Smooth muscle cell (in vitro differentiated cells): ENCODE data around the gene SNAP47. TPM values are rescaled to one million over a fixed set of nuclear protein-coding genes. Genes with fewer than 3 reads are reported as not detected.

Source experiments
- DNase-seq: peaks from one replicate; lab custom pipeline; 2025; ENCODE audit not compliant: unreplicated experiment; lab: John Stamatoyannopoulos, UW
- H2AFZ ChIP-seq: fragments of 200-600 bp; sonication (generic); 2 replicates; pipeline ENCODE4 v1.6.0; 2016; ENCODE audit warnings: antibody characterized with exemption, low read depth, mild to moderate bottlenecking
- H3F3A ChIP-seq: fragments of 200-600 bp; sonication (generic); 2 replicates; pipeline ENCODE4 v1.6.0; 2017; ENCODE audit warnings: antibody characterized with exemption, low read depth
- H3K27ac ChIP-seq: fragments of 200-600 bp; sonication (generic); 2 replicates; pipeline ENCODE4 v1.5.1; 2016; ENCODE audit warnings: low read depth, mild to moderate bottlenecking
- H3K27me3 ChIP-seq: fragments of 200-600 bp; sonication (generic); 2 replicates; pipeline ENCODE4 v1.6.1; 2016; ENCODE audit warnings: low read depth, mild to moderate bottlenecking
- H3K36me3 ChIP-seq: fragments of 200-600 bp; sonication (generic); 2 replicates; pipeline ENCODE4 v1.5.1; 2016; ENCODE audit warnings: low read depth
- H3K4me1 ChIP-seq: fragments of 200-600 bp; sonication (generic); 2 replicates; pipeline ENCODE4 v1.5.1; 2016; ENCODE audit warnings: low read depth
- H3K4me2 ChIP-seq: fragments of 200-600 bp; sonication (generic); 2 replicates; pipeline ENCODE4 v1.6.0; 2016; ENCODE audit warnings: mild to moderate bottlenecking
- H3K4me3 ChIP-seq: fragments of 200-600 bp; sonication (generic); 2 replicates; pipeline ENCODE4 v1.5.1; 2016; ENCODE audit warnings: mild to moderate bottlenecking
- H3K79me2 ChIP-seq: fragments of 200-600 bp; sonication (generic); 2 replicates; pipeline ENCODE4 v1.6.0; 2016; ENCODE audit warnings: low read depth, mild to moderate bottlenecking
- H3K9ac ChIP-seq: fragments of 200-600 bp; sonication (generic); 2 replicates; pipeline ENCODE4 v1.6.0; 2016; ENCODE audit warnings: low read depth
- H3K9me3 ChIP-seq: fragments of 200-600 bp; sonication (generic); replicated peaks from 2 replicates; pipeline ENCODE4 v1.5.1; 2016; ENCODE audit warnings: low read depth
- H4K20me1 ChIP-seq: fragments of 200-600 bp; sonication (generic); 2 replicates; pipeline ENCODE4 v1.6.0; 2016; ENCODE audit warnings: low read depth
- CTCF ChIP-seq: fragments of 200-600 bp; sonication (generic); IDR thresholded peaks from 2 replicates; pipeline ENCODE4 v1.5.1; 2017; ENCODE audit warnings: borderline replicate concordance, mild to moderate bottlenecking, antibody characterized with exemption; ENCODE audit not compliant: insufficient read depth, poor library complexity, severe bottlenecking
- WGBS: methylation state at CpG from one replicate; pipeline ENCODE4 v1.1.7; 2016; ENCODE audit warnings: low lambda C conversion rate; 5-methylcytosine and 5-hydroxymethylcytosine counted together
- polyA plus RNA-seq: library from polyadenylated mRNA; unstranded; fragments of >200 nt; fragmentation: Nextera tagmentation; extraction: Ambion mirVana; gene quantifications from 2 replicates; pipeline ENCODE4 v1.2.1, GENCODE V29; 2016
- total RNA-seq: library from RNA; depleted of rRNA; stranded (reverse); fragments of >200 nt; gene quantifications from 2 replicates; pipeline ENCODE4 v1.2.3, GENCODE V29; 2014

The SNAP47 gene
- total and polyA plus RNA-seq, 2 experiments from 2014 or later: 26.2 to 42.4 TPM

DNA sequence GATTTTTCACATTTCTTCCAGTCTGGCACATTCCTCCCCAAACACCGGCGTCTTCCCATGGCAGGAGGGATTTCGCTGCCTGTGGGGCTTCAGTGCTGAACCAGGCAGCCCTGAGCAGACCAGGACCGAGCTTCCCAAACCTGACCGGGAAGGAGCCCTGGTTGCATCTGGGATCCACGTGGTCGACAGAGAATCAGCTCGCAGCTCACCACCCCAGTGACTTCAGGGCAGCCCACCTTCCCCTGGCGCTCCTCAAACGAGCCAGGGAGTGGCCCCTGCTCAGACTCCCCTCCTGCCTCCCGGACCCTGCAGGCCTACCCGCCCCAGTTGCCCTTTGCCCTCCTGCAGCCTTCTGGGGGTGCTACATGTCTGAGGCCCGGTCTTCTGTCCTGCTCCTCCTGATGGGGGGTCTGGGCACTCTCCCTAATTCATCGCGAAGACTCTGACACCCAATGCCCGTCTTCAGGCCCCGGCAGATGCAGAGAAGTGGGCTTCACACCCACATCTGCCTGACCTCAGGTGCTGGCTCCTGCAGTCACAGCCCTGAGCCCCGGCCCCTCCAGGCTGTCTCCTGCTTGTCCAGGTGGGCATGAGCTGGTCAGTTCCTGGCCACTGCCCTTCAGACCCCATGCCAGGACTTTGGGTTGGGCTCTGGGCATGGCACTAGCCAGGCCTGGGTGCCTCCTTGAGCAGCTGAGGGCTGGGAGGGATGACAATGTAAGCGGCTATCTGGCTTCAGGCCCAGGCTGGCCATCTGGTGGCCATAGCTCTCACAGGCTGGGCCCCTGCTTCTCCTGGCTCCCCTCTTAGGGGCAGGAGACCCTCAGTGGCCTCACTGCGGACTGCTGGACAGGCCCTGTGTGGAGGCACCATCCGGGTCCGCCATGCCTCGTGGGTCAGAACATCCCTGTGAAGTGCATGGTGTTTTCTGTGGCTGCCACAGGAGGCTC lies 54.1 kb downstream of the SNAP47 start:
- DNase-seq: no peak
- H3K9me3 ChIP-seq: no peaks in the 10 kb centered on the region
- no peaks in the 10 kb centered on the region for H3K36me3 ChIP-seq
- no peak overlapping the region for H3K27ac ChIP-seq
- no peak overlapping the region for H3K9ac ChIP-seq
- TF ChIP-seq CTCF: no peak
- peaks cover 18% of the 10 kb centered on the region for H3K4me1 ChIP-seq
- 62% methylated on average over 21 of the region's 23 CpGs for WGBS
- H3K4me3 ChIP-seq: peak overlapping the region; percentile 50
- H3K79me2 ChIP-seq: no peaks in the 10 kb centered on the region
- H3F3A ChIP-seq: no peaks in the 10 kb centered on the region
- no peaks in the 10 kb centered on the region for H4K20me1 ChIP-seq
- H3K4me2 ChIP-seq: peak overlapping the region; percentile 91
- peaks cover 9% of the 10 kb centered on the region for H3K27me3 ChIP-seq
- no peak overlapping the region for H2AFZ ChIP-seq

DNA sequence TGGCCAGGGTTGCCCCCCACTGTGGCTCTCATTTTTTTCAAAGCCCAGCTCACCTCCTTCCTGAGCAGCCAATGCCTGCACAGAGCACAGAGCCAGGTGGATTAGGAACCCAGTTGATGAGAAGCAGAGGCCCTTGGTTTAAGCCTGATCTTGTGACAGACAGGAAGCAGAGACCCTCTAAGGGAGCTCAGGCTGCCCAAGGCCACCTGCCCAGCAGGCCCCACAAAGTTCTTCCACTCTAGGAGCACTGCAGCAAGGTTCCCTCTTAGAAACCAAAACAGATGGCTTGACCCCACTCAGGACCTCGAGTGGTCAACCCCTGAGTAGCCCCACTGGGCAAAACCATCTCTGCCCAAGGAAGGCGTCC lies 54.8 kb downstream of the SNAP47 start:
- 95% methylated on average over 2 of the region's 2 CpGs for WGBS
- H3K4me2 ChIP-seq: no peak overlapping the region
- no peaks in the 10 kb centered on the region for H4K20me1 ChIP-seq
- H3K9ac ChIP-seq: no peak overlapping the region
- H3K4me3 ChIP-seq: no peak overlapping the region
- no peaks in the 10 kb centered on the region for H3K79me2 ChIP-seq
- H3K27ac ChIP-seq: no peak overlapping the region
- no peaks in the 10 kb centered on the region for H3F3A ChIP-seq
- DNase-seq: no peak
- no peak for TF ChIP-seq CTCF
- peaks cover 9% of the 10 kb centered on the region for H3K27me3 ChIP-seq
- no peaks in the 10 kb centered on the region for H3K36me3 ChIP-seq
- H3K9me3 ChIP-seq: no peaks in the 10 kb centered on the region
- H3K4me1 ChIP-seq: peaks cover 23% of the 10 kb centered on the region
- no peak overlapping the region for H2AFZ ChIP-seq

GRCh38 chr1:227790868-227791267 lies 55.6 kb downstream of the SNAP47 start:
- Histone ChIP-seq H3K36me3 (no peaks in the 10 kb centered on the region), H3K27me3 (peaks cover 9% of the 10 kb centered on the region), H3K4me1 (peaks cover 23% of the 10 kb centered on the region), H3K4me3 (no peak overlapping the region), H3K79me2 (no peaks in the 10 kb centered on the region), H3K9me3 (no peaks in the 10 kb centered on the region), H3K4me2 (no peak overlapping the region), H3K27ac (no peak overlapping the region), H4K20me1 (no peaks in the 10 kb centered on the region), H3F3A (no peaks in the 10 kb centered on the region), H3K9ac (no peak overlapping the region), H2AFZ (no peak overlapping the region)
- WGBS: 78% methylated on average over 4 of the region's 4 CpGs
- DNase-seq: no peak
- no peak for TF ChIP-seq CTCF
